Suprapubic skin (tissue), 4 donors: ENCODE data around the gene ZMYND10. TPM values are rescaled to one million over a fixed set of nuclear protein-coding genes. Genes with fewer than 3 reads are reported as not detected.

ENCODE experiments used
- DNase-seq, 2 donors: peaks; one replicate each; pipeline ENCODE4 v3.0.0-alpha.2; 2019; ENCODE audit warnings: low spot score in 2 of 2
- H3K27ac ChIP-seq: fragments of 200-600 bp; sonication (generic); one replicate; pipeline ENCODE4 v1.5.1; 2019
- H3K27me3 ChIP-seq: fragments of 200-600 bp; sonication (generic); one replicate; pipeline ENCODE4 v1.5.1; 2019
- H3K36me3 ChIP-seq: fragments of 200-600 bp; sonication (generic); one replicate; pipeline ENCODE4 v1.5.1; 2019
- H3K4me1 ChIP-seq: fragments of 200-600 bp; sonication (generic); one replicate; pipeline ENCODE4 v1.5.1; 2019
- H3K4me3 ChIP-seq: fragments of 200-600 bp; sonication (generic); one replicate; pipeline ENCODE4 v1.5.1; 2019; ENCODE audit warnings: mild to moderate bottlenecking
- H3K9me3 ChIP-seq: fragments of 200-600 bp; sonication (generic); one replicate; pipeline ENCODE4 v1.5.1; 2019
- EP300 ChIP-seq: sonication (generic); formaldehyde crosslinking; IDR thresholded peaks from one replicate; pipeline ENCODE4 v1.6.1; 2017; ENCODE audit warnings: antibody characterized with exemption
- POLR2A ChIP-seq, 2 donors: fragments of 450-650 bp; IDR thresholded peaks; one replicate each; pipeline ENCODE4 v1.6.1; 2017; ENCODE audit warnings: antibody characterized with exemption in 2 of 2, mild to moderate bottlenecking in 2 of 2, moderate library complexity in 2 of 2
- POLR2AphosphoS5 ChIP-seq, 3 donors: sonication (generic); formaldehyde crosslinking; IDR thresholded peaks; one replicate each; pipeline ENCODE4 v1.6.1; 2017; ENCODE audit warnings: antibody characterized with exemption in 3 of 3
- WGBS: methylation state at CpG from one replicate; pipeline ENCODE4 v1.1.5; 2018; 5-methylcytosine and 5-hydroxymethylcytosine counted together
- total RNA-seq, 4 donors: library from RNA; depleted of rRNA; stranded (reverse); fragments of >200 nt; gene quantifications; one replicate each; pipeline ENCODE4 v1.1.0, GENCODE V29; 2016
- TF ChIP-seq, protein P1 (sequence below), 2 donors: fragments of 200-600 bp in 1 of 2; fragments of 450-650 bp in 1 of 2; sonication (generic) in 1 of 2; IDR thresholded peaks; one replicate each; pipeline ENCODE4 v1.5.1; 2016 to 2019; ENCODE audit warnings: antibody characterized with exemption in 2 of 2, mild to moderate bottlenecking in 1 of 2, moderate library complexity in 1 of 2

Gene ZMYND10
- total RNA-seq, 4 donors from 2014 or later: 1.6 to 4.7 (median 1.9) TPM; not detected in 1

DNA sequence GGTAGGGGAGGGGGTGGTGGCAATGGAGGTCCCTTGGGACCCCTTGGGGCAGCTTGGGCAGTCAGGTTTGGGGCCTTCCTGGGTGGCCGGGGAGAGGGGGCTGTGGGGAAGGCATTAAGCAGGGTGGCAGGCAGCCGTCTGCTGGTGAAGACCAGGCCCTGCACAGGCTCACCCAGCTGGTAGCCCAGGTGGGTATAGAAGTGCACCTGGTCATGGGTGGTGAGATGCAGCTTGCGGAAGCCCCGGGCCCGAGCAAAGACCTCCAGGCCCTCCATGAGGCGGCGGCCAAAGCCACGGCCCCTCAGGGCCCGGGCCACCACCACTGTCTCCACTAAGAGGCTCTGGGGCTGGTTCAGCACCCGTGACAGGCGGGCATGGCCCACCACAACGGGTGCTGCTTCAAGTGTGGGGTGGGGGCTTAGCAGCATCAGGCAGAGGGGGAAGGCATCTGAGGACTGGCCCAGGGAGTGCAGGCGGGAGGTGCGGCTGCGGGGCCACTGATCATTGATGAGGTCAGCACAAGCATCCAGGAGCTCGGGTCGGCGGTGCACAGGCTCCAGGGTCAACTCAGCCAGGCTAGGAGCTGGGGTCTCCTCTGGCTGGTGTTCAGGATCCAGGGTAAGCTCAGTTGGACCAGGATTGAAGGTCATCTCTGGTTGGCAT, 48.7 kb downstream of the ZMYND10 start:
- Histone ChIP-seq H3K27ac (no peak overlapping the region), H3K9me3 (no peaks in the 10 kb centered on the region), H3K4me3 (no peak overlapping the region), H3K4me1 (peaks cover 43% of the 10 kb centered on the region), H3K36me3 (peaks cover 9% of the 10 kb centered on the region), H3K27me3 (no peaks in the 10 kb centered on the region)
- TF ChIP-seq EP300: no peak
- peak in 1 of 2 donors; percentile 71 for DNase-seq
- WGBS: 91% methylated on average over 8 of the region's 18 CpGs

DNA sequence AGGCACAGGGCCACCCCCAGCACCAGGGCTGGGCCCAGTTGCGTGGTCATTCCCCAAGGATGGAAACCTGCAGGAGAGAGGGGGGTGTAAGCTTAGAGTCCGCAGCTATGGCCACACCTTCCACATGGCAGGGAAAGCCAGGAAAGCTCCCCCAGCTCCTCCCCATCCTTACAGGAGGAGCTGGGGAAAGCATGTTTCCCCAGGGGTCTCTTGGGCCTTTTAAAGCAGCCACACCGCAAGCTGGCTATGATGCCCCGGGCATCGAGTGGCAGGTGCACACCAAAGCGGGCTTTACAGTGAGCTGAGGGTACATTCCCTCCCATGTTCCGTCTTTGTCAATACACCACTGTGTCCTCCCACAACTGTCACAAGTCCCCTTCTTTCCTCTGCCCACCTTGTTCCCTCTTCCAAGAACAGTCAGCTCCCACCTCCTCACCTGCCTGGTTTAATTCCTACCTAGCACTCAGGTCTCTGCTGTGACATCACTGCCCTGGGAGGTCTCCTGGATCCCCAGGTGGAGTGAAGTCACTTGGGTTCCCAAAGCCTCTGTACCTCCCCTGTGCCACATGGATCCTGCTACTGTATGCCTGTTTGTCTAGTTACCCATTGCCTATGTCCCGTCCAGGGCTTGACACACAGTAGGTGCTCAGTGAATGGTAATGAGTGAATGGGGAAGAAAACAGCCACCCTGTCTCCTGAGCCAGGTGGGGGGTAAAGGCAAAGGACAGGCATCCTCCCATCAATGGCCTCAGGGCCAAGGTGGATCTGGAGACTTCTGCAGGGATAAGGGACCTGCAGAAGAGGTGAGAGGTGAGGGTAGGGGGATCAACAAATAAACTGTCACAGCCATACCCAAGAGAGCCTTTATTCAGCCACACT, 49.7 kb downstream of the ZMYND10 start:
- DNase-seq: no peak
- TF ChIP-seq POLR2A (IDR thresholded peaks at IDR 0.05) (no peak), EP300 (no peak), POLR2AphosphoS5 (IDR thresholded peaks at IDR 0.05) (no peak)
- TF ChIP-seq, protein P1, sequence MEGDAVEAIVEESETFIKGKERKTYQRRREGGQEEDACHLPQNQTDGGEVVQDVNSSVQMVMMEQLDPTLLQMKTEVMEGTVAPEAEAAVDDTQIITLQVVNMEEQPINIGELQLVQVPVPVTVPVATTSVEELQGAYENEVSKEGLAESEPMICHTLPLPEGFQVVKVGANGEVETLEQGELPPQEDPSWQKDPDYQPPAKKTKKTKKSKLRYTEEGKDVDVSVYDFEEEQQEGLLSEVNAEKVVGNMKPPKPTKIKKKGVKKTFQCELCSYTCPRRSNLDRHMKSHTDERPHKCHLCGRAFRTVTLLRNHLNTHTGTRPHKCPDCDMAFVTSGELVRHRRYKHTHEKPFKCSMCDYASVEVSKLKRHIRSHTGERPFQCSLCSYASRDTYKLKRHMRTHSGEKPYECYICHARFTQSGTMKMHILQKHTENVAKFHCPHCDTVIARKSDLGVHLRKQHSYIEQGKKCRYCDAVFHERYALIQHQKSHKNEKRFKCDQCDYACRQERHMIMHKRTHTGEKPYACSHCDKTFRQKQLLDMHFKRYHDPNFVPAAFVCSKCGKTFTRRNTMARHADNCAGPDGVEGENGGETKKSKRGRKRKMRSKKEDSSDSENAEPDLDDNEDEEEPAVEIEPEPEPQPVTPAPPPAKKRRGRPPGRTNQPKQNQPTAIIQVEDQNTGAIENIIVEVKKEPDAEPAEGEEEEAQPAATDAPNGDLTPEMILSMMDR (IDR thresholded peaks at IDR 0.05): no peak
- Histone ChIP-seq H3K4me3 (no peak overlapping the region), H3K27me3 (no peaks in the 10 kb centered on the region), H3K9me3 (no peaks in the 10 kb centered on the region), H3K27ac (no peak overlapping the region), H3K36me3 (peaks cover 9% of the 10 kb centered on the region), H3K4me1 (peaks cover 47% of the 10 kb centered on the region)
- WGBS: 81% methylated on average over 6 of the region's 8 CpGs

DNA sequence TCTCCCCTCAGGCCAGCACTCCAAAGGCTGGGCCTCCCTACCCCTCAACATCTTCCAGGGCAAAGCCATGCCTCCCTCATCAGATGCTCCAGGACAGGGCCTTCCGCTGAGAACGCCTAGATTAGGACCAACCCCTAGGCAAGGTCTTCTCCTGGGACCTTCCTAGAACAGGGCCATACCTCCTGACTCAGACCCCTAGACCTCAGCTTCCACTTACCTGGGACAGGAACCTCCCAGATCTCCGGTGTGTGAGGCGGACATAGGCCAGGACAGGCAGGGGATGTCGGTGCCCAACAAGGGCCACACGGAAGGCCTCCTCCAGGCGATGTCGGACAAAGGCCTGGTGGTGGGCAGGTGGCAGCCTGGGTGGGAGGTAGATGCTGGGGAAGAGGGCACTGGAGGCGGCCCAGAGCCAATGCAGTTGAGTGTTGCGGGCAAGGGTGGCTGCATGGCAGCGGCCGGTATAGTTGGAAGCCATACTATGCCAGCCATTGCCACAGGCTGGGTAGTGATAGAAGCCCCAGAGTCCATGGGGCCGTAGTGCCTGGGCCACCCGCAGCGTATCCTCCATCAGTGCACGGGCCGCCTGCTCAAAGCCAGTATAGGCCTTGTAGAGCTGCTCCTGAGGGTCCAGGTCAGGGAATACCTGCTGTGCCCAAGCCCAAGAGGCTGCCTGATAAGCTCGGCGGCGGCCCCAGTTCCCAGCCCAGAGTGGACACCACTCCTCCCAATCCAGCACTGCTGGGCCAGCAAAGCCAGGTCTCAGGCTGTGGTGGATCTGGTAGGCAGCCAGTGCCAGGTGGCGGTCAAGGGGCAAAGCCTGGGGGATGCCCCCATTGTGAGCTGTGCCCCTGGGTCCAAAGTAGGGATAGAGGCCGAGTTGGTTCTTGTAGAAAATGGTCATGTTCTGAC, 50.8 kb downstream of the ZMYND10 start:
- Histone ChIP-seq H3K36me3 (peaks cover 17% of the 10 kb centered on the region), H3K27ac (no peak overlapping the region), H3K4me1 (peaks cover 42% of the 10 kb centered on the region), H3K9me3 (no peaks in the 10 kb centered on the region), H3K27me3 (no peaks in the 10 kb centered on the region), H3K4me3 (no peak overlapping the region)
- no peak for TF ChIP-seq EP300
- TF ChIP-seq POLR2AphosphoS5 (IDR thresholded peaks at IDR 0.05): no peak
- no peak for TF ChIP-seq POLR2A (IDR thresholded peaks at IDR 0.05)
- TF ChIP-seq, protein P1 (IDR thresholded peaks at IDR 0.05): no peak
- WGBS: 87% methylated on average over 4 of the region's 22 CpGs
- peak in 1 of 2 donors; percentile 64 for DNase-seq

DNA sequence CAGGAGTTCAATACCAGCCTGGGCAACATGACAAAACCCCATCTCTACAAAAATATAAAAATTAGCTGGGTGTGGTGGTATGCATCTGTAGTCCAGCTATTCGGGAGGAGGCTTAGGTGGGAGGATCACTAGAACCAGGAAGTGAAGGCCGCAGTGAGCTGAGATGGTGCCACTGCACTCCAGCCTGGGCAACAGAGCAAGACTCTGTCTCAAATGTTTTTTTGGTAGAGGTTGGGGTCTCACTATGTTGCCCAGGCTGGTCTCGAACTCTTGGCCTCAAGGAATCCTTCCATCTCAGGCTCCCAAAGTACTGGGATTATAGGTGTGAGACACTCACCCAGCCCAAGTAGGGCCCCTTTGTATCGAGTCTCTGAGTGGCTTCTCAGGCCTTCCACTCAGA, 51.4 kb downstream of the ZMYND10 start:
- H3K4me1 ChIP-seq: peaks cover 40% of the 10 kb centered on the region
- no peak for TF ChIP-seq POLR2AphosphoS5 (IDR thresholded peaks at IDR 0.05)
- TF ChIP-seq POLR2A (IDR thresholded peaks at IDR 0.05): no peak
- no peak for TF ChIP-seq EP300
- TF ChIP-seq, protein P1 (IDR thresholded peaks at IDR 0.05): no peak

DNA sequence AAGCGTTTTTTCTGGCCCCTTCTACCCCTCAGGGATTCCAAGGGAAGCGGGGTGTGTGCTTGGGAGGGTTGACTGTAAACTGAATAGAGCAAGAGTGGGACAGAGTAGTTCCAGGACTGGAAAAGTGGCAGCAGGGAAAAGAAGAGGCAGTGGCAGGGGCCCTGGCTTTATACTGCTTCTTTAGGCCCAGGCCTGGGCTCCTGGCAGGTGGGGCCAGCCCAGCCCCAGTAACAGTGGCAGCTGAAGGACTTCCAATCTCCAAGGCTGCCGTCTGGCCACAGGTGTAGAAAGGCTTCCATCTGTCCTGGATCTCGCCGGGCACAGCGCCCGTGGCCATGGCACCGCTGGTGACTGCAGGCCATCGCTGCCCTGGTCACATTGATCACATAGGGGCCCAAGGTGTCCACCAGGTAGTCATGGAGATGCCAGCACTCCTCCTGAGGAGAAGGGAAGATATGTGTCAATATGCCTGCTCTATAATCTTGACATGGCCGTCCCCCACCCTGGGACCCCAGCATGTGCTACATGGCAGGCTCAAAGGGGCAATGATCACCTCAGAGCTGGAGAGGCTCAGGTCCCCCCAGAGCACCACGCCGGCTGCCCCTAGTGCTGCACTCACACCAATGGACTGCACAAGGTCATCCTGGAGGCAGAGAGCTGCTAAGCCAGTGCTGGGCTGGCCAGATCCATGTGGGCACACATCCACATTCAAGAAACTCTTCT, 52.3 kb downstream of the ZMYND10 start:
- DNase-seq: peak in 1 of 2 donors; percentile 73
- H3K4me1 ChIP-seq: peaks cover 32% of the 10 kb centered on the region
- no peaks in the 10 kb centered on the region for H3K27me3 ChIP-seq
- no peaks in the 10 kb centered on the region for H3K9me3 ChIP-seq
- H3K36me3 ChIP-seq: peaks cover 32% of the 10 kb centered on the region
- 57% methylated on average over 7 of the region's 12 CpGs for WGBS
- TF ChIP-seq, protein P1 (IDR thresholded peaks at IDR 0.05): no peak
- TF ChIP-seq POLR2AphosphoS5 (IDR thresholded peaks at IDR 0.05) (no peak), EP300 (no peak), POLR2A (IDR thresholded peaks at IDR 0.05) (no peak)
- peak overlapping the region; percentile 85 for H3K4me3 ChIP-seq
- H3K27ac ChIP-seq: peak overlapping the region; percentile 75

More for the DNA sequence above, 51.4 kb downstream of the ZMYND10 start:
- 100% methylated on average over 1 of the region's 4 CpGs for WGBS
- DNase-seq: no peak
- Histone ChIP-seq H3K36me3 (peaks cover 24% of the 10 kb centered on the region), H3K27me3 (no peaks in the 10 kb centered on the region), H3K9me3 (no peaks in the 10 kb centered on the region), H3K4me3 (no peak overlapping the region), H3K27ac (no peak overlapping the region)
